ENCODE data around the gene OTOG. TPM values are rescaled to one million over a fixed set of nuclear protein-coding genes. Genes with fewer than 3 reads are reported as not detected.

The OTOG gene
- total RNA-seq, 1 experiment from 2014 or later, result not detected

GRCh38 chr11:17648528-17648927, 101.5 kb downstream of the OTOG start:
- TF ChIP-seq CTCF (IDR thresholded peaks at IDR 0.05; ENCODE audit: unreplicated experiment), result no peak
- no peaks in the 10 kb centered on the region for H3K36me3 Mint-ChIP-seq (ENCODE audit: insufficient read depth, unreplicated experiment)
- no peak overlapping the region for H3K4me3 Mint-ChIP-seq (ENCODE audit: unreplicated experiment)
- no peak overlapping the region for H3K27ac Mint-ChIP-seq (ENCODE audit: low read depth, unreplicated experiment)
- ChIA-PET POLR2A (no interaction called here), CTCF (interaction anchor here (1.4 to 2.1 kb wide), 2 partner anchors 121 to 331 kb away, joined by 4 to 11 read pairs; no protein-coding TSS in a partner anchor)
- intact Hi-C loops (cut with micrococcal nuclease), result no loop called here
- DNase-seq (ENCODE audit: unreplicated experiment), result no peak
- peaks cover 46% of the 10 kb centered on the region for H3K27me3 Mint-ChIP-seq (ENCODE audit: insufficient read depth, unreplicated experiment)
- H3K9me3 Mint-ChIP-seq (ENCODE audit: unreplicated experiment), result no peaks in the 10 kb centered on the region
- no TSS peak for BruUV-seq (replicated peaks)
- no peaks in the 10 kb centered on the region for H3K4me1 Mint-ChIP-seq (ENCODE audit: insufficient read depth, unreplicated experiment)

- H3K4me1 Mint-ChIP-seq (ENCODE audit: insufficient read depth, unreplicated experiment), result no peaks in the 10 kb centered on the region
- no TSS peak for BruUV-seq (replicated peaks)
These were observed 102.2 kb downstream of the OTOG start for GRCh38 chr11:17649261-17649660.

GRCh38 chr11:17649696-17650095, 102.6 kb downstream of the OTOG start:
- H3K27ac Mint-ChIP-seq (ENCODE audit: low read depth, unreplicated experiment), result no peak overlapping the region
- CTCF ChIA-PET, result no interaction called here
- POLR2A ChIA-PET, result no interaction called here
- DNase-seq (ENCODE audit: unreplicated experiment), result no peak
- H3K4me3 Mint-ChIP-seq (ENCODE audit: unreplicated experiment), result no peak overlapping the region
- no peaks in the 10 kb centered on the region for H3K9me3 Mint-ChIP-seq (ENCODE audit: unreplicated experiment)
- H3K36me3 Mint-ChIP-seq (ENCODE audit: insufficient read depth, unreplicated experiment), result no peaks in the 10 kb centered on the region
- H3K27me3 Mint-ChIP-seq (ENCODE audit: insufficient read depth, unreplicated experiment), result peaks cover 46% of the 10 kb centered on the region
- no peaks in the 10 kb centered on the region for H3K4me1 Mint-ChIP-seq (ENCODE audit: insufficient read depth, unreplicated experiment)
- no peak for TF ChIP-seq CTCF (IDR thresholded peaks at IDR 0.05; ENCODE audit: unreplicated experiment)
- BruUV-seq (replicated peaks), result no TSS peak
- intact Hi-C loops (cut with micrococcal nuclease), result no loop called here

More at GRCh38 chr11:17649261-17649660, 102.2 kb downstream of the OTOG start:
- CTCF ChIA-PET, result no interaction called here
- POLR2A ChIA-PET, result no interaction called here
- Mint-ChIP-seq H3K9me3 (ENCODE audit: unreplicated experiment) (no peaks in the 10 kb centered on the region), H3K27ac (ENCODE audit: low read depth, unreplicated experiment) (no peak overlapping the region), H3K27me3 (ENCODE audit: insufficient read depth, unreplicated experiment) (peaks cover 46% of the 10 kb centered on the region), H3K36me3 (ENCODE audit: insufficient read depth, unreplicated experiment) (no peaks in the 10 kb centered on the region), H3K4me3 (ENCODE audit: unreplicated experiment) (no peak overlapping the region)
- intact Hi-C loops (cut with micrococcal nuclease), result no loop called here
- TF ChIP-seq CTCF (IDR thresholded peaks at IDR 0.05; ENCODE audit: unreplicated experiment), result no peak
- no peak for DNase-seq (ENCODE audit: unreplicated experiment)

GRCh38 chr11:17650127-17650911, 103.3 kb downstream of the OTOG start:
- intact Hi-C loops (cut with micrococcal nuclease), result no loop called here
- TF ChIP-seq CTCF (IDR thresholded peaks at IDR 0.05; ENCODE audit: unreplicated experiment), result no peak
- peaks cover under 1% of the 10 kb centered on the region for H3K9me3 Mint-ChIP-seq (ENCODE audit: unreplicated experiment)
- ChIA-PET POLR2A (no interaction called here), CTCF (interaction anchor here (0.5 to 1.8 kb wide), 4 partner anchors 10 to 1943 kb away, joined by 3 to 6 read pairs (median 4); no protein-coding TSS in a partner anchor)
- BruUV-seq (replicated peaks), result no TSS peak
- H3K36me3 Mint-ChIP-seq (ENCODE audit: insufficient read depth, unreplicated experiment), result no peaks in the 10 kb centered on the region
- peaks cover 46% of the 10 kb centered on the region for H3K27me3 Mint-ChIP-seq (ENCODE audit: insufficient read depth, unreplicated experiment)
- H3K4me3 Mint-ChIP-seq (ENCODE audit: unreplicated experiment), result no peak overlapping the region
- H3K4me1 Mint-ChIP-seq (ENCODE audit: insufficient read depth, unreplicated experiment), result no peaks in the 10 kb centered on the region
- no peak overlapping the region for H3K27ac Mint-ChIP-seq (ENCODE audit: low read depth, unreplicated experiment)
- no peak for DNase-seq (ENCODE audit: unreplicated experiment)

All from MCF 10A (cell line).